ENCODE measurements around the gene FAR2. TPM values are rescaled to one million over a fixed set of nuclear protein-coding genes. Genes with fewer than 3 reads are reported as not detected.

The FAR2 gene
- total RNA-seq, 1 donor from 2014 or later, result 3.9 TPM

DNA sequence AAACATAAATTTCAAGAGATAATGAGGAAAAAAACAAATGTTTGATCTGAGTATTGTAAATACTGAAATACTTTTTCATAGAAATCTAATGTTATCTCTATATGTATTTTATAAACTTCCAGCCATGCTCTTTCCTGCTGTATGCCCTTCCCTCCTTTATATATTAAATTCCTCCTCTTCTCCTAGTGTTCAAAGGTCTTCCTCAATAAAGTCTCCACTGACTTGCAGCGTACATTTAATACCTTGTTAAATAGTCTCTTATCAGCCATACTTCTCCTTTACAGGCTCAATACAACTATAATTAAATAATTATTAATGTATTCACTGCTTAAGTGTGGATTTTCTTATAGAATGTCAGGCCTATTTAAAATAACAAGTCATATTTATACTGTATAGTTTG lies 205.9 kb downstream of the FAR2 start:
- Histone ChIP-seq H3K27me3 (ENCODE audit: insufficient read depth, low read length) (no peaks in the 10 kb centered on the region), H3K9ac (ENCODE audit: low read length) (no peak overlapping the region), H3K4me2 (ENCODE audit: low read length) (no peak overlapping the region), H2AFZ (ENCODE audit: low read depth, low read length) (no peak overlapping the region), H3K79me2 (ENCODE audit: insufficient read depth, low read length) (no peaks in the 10 kb centered on the region), H3K27ac (ENCODE audit: low read depth, low read length) (no peak overlapping the region), H4K20me1 (ENCODE audit: insufficient read depth, low read length) (no peaks in the 10 kb centered on the region), H3K9me3 (ENCODE audit: insufficient read depth, low read depth, low read length) (no peaks in the 10 kb centered on the region), H3K4me1 (ENCODE audit: insufficient read depth, low read length) (no peaks in the 10 kb centered on the region), H3K36me3 (ENCODE audit: insufficient read depth, low read length) (peaks cover 9% of the 10 kb centered on the region), H3K4me3 (ENCODE audit: insufficient read depth, low read depth, low read length) (no peak overlapping the region)
- Mint-ChIP-seq H3K36me3 (ENCODE audit: low read depth, unreplicated experiment) (no peaks in the 10 kb centered on the region), H3K4me1 (ENCODE audit: low read depth, unreplicated experiment) (no peaks in the 10 kb centered on the region), H3K27ac (ENCODE audit: unreplicated experiment) (no peak overlapping the region), H3K27me3 (ENCODE audit: low read depth, unreplicated experiment) (no peaks in the 10 kb centered on the region), H3K4me3 (ENCODE audit: unreplicated experiment) (no peak overlapping the region), H3K9me3 (ENCODE audit: unreplicated experiment) (no peaks in the 10 kb centered on the region)
- DNase-seq (ENCODE audit: low read depth) (no peak), FAIRE-seq (no peak)
- TF ChIP-seq, protein P1, sequence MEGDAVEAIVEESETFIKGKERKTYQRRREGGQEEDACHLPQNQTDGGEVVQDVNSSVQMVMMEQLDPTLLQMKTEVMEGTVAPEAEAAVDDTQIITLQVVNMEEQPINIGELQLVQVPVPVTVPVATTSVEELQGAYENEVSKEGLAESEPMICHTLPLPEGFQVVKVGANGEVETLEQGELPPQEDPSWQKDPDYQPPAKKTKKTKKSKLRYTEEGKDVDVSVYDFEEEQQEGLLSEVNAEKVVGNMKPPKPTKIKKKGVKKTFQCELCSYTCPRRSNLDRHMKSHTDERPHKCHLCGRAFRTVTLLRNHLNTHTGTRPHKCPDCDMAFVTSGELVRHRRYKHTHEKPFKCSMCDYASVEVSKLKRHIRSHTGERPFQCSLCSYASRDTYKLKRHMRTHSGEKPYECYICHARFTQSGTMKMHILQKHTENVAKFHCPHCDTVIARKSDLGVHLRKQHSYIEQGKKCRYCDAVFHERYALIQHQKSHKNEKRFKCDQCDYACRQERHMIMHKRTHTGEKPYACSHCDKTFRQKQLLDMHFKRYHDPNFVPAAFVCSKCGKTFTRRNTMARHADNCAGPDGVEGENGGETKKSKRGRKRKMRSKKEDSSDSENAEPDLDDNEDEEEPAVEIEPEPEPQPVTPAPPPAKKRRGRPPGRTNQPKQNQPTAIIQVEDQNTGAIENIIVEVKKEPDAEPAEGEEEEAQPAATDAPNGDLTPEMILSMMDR (IDR thresholded peaks at IDR 0.05; ENCODE audit: insufficient read depth, low read depth, low read length), result no peak
- TF ChIP-seq EZH2 (IDR thresholded peaks at IDR 0.05; ENCODE audit: insufficient read depth, low read length), result no peak

DNA sequence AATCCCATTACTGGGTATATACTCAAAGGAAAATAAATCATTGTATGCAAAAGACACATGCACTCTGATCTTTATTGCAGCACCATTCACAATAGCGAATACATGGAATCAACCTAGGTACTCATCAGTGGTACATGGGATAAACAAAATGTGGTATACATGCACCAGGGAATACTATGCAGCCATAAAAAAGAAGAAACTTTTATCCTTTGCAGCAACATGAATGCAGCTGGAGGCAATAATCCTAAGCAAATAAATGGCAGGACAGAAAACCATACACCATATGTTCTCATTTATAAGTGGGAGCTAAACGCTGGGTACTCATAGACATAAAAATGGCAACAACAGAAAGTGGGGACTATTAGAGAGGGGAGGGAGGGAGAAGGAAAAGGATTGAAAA lies 216.0 kb downstream of the FAR2 start:
- no peaks in the 10 kb centered on the region for H3K27me3 ChIP-seq (ENCODE audit: insufficient read depth, low read length)
- no peaks in the 10 kb centered on the region for H3K9me3 ChIP-seq (ENCODE audit: insufficient read depth, low read depth, low read length)
- no peak overlapping the region for H3K4me2 ChIP-seq (ENCODE audit: low read length)
- H3K4me1 ChIP-seq (ENCODE audit: insufficient read depth, low read length), result no peaks in the 10 kb centered on the region
- H3K4me3 ChIP-seq (ENCODE audit: insufficient read depth, low read depth, low read length), result no peak overlapping the region
- H3K27me3 Mint-ChIP-seq (ENCODE audit: low read depth, unreplicated experiment), result no peaks in the 10 kb centered on the region
- no peaks in the 10 kb centered on the region for H3K4me1 Mint-ChIP-seq (ENCODE audit: low read depth, unreplicated experiment)
- H3K9me3 Mint-ChIP-seq (ENCODE audit: unreplicated experiment), result no peaks in the 10 kb centered on the region
- H3K9ac ChIP-seq (ENCODE audit: low read length), result no peak overlapping the region
- H2AFZ ChIP-seq (ENCODE audit: low read depth, low read length), result no peak overlapping the region
- DNase-seq (ENCODE audit: low read depth) (no peak), FAIRE-seq (no peak)
- H3K27ac Mint-ChIP-seq (ENCODE audit: unreplicated experiment), result no peak overlapping the region
- peaks cover 23% of the 10 kb centered on the region for H3K36me3 ChIP-seq (ENCODE audit: insufficient read depth, low read length)
- peaks cover 7% of the 10 kb centered on the region for H3K36me3 Mint-ChIP-seq (ENCODE audit: low read depth, unreplicated experiment)
- no peak overlapping the region for H3K4me3 Mint-ChIP-seq (ENCODE audit: unreplicated experiment)
- H3K27ac ChIP-seq (ENCODE audit: low read depth, low read length), result no peak overlapping the region
- H3K79me2 ChIP-seq (ENCODE audit: insufficient read depth, low read length), result peaks cover 12% of the 10 kb centered on the region
- TF ChIP-seq, protein P1 (IDR thresholded peaks at IDR 0.05; ENCODE audit: insufficient read depth, low read depth, low read length), result no peak
- TF ChIP-seq EZH2 (IDR thresholded peaks at IDR 0.05; ENCODE audit: insufficient read depth, low read length), result no peak
- H4K20me1 ChIP-seq (ENCODE audit: insufficient read depth, low read length), result peaks cover 9% of the 10 kb centered on the region

DNA sequence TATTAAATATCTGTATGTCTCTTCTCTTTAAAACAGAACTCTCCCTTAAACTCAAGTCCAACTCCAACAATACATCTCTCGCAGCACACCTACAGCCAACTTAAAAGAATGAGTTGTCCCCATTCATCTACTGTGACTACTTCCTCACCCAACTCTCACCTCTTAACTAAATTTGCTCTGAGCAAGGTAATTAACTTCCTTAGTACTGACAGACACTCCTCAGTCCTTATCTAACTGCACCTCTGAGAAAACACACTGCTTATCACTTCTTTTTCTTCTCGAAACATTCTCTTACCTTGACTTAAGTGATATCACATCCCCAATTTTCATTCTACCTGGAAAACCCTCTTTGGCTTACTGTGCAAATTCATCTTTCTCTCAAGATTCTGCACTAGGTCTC lies 224.9 kb downstream of the FAR2 start:
- H3K4me1 ChIP-seq (ENCODE audit: insufficient read depth, low read length), result no peaks in the 10 kb centered on the region
- H4K20me1 ChIP-seq (ENCODE audit: insufficient read depth, low read length), result peaks cover 29% of the 10 kb centered on the region
- H3K27me3 ChIP-seq (ENCODE audit: insufficient read depth, low read length), result no peaks in the 10 kb centered on the region
- H3K36me3 Mint-ChIP-seq (ENCODE audit: low read depth, unreplicated experiment), result peaks cover 4% of the 10 kb centered on the region
- no peak overlapping the region for H3K27ac Mint-ChIP-seq (ENCODE audit: unreplicated experiment)
- H3K79me2 ChIP-seq (ENCODE audit: insufficient read depth, low read length), result peaks cover 73% of the 10 kb centered on the region
- no peak overlapping the region for H3K27ac ChIP-seq (ENCODE audit: low read depth, low read length)
- no peaks in the 10 kb centered on the region for H3K9me3 Mint-ChIP-seq (ENCODE audit: unreplicated experiment)
- TF ChIP-seq EZH2 (IDR thresholded peaks at IDR 0.05; ENCODE audit: insufficient read depth, low read length), result no peak
- TF ChIP-seq, protein P1 (IDR thresholded peaks at IDR 0.05; ENCODE audit: insufficient read depth, low read depth, low read length), result no peak
- H3K9ac ChIP-seq (ENCODE audit: low read length), result no peak overlapping the region
- peaks cover 5% of the 10 kb centered on the region for H3K4me1 Mint-ChIP-seq (ENCODE audit: low read depth, unreplicated experiment)
- no peak overlapping the region for H2AFZ ChIP-seq (ENCODE audit: low read depth, low read length)
- peaks cover 8% of the 10 kb centered on the region for H3K36me3 ChIP-seq (ENCODE audit: insufficient read depth, low read length)
- DNase-seq (ENCODE audit: low read depth) (no peak), FAIRE-seq (no peak)
- no peak overlapping the region for H3K4me2 ChIP-seq (ENCODE audit: low read length)
- no peak overlapping the region for H3K4me3 Mint-ChIP-seq (ENCODE audit: unreplicated experiment)
- no peaks in the 10 kb centered on the region for H3K9me3 ChIP-seq (ENCODE audit: insufficient read depth, low read depth, low read length)
- H3K4me3 ChIP-seq (ENCODE audit: insufficient read depth, low read depth, low read length), result no peak overlapping the region
- H3K27me3 Mint-ChIP-seq (ENCODE audit: low read depth, unreplicated experiment), result no peaks in the 10 kb centered on the region
